Vagina (tissue), 2 donors: Measurements from ENCODE around the gene SH3BGR.

Experiments used
- POLR2A ChIP-seq, 2 donors: fragments of 450-650 bp; IDR thresholded peaks; one replicate each; pipeline ENCODE4 v1.6.1; 2017; ENCODE audit warnings: antibody characterized with exemption in 2 of 2, mild to moderate bottlenecking in 2 of 2, moderate library complexity in 2 of 2
- TF ChIP-seq, protein P1 (sequence below), 3 experiments: fragments of 450-650 bp in 2 of 3; fragments of 200-600 bp in 1 of 3; sonication (generic) in 1 of 3; IDR thresholded peaks; one replicate each; pipeline ENCODE4 v1.5.1; 2017 to 2019; ENCODE audit warnings: antibody characterized with exemption in 3 of 3, mild to moderate bottlenecking in 2 of 3, moderate library complexity in 2 of 3

DNA sequence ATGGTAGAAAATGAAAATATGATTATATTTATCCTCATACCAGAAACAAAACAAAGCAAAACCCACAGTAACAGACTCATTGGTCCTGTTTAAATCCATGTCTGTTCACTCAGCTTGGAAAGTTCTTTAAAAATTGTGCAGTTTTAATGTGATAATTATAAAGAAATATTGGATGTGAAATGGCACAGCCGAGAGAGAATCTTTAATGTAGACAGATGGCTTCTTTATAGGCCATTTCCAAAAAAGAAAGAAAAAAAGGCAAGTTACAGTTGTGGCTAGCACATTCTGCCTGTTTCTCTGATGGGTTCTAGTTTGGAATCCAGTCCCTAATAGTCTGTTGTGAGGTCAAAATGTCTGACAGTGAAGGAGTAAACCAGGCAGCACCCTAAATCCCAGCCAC lies 62.0 kb downstream of the SH3BGR start:
- TF ChIP-seq, protein P1, sequence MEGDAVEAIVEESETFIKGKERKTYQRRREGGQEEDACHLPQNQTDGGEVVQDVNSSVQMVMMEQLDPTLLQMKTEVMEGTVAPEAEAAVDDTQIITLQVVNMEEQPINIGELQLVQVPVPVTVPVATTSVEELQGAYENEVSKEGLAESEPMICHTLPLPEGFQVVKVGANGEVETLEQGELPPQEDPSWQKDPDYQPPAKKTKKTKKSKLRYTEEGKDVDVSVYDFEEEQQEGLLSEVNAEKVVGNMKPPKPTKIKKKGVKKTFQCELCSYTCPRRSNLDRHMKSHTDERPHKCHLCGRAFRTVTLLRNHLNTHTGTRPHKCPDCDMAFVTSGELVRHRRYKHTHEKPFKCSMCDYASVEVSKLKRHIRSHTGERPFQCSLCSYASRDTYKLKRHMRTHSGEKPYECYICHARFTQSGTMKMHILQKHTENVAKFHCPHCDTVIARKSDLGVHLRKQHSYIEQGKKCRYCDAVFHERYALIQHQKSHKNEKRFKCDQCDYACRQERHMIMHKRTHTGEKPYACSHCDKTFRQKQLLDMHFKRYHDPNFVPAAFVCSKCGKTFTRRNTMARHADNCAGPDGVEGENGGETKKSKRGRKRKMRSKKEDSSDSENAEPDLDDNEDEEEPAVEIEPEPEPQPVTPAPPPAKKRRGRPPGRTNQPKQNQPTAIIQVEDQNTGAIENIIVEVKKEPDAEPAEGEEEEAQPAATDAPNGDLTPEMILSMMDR (IDR thresholded peaks at IDR 0.05): no peak
- no peak for TF ChIP-seq POLR2A (IDR thresholded peaks at IDR 0.05)
